Measurements from ENCODE around the gene NR1D1. TPM values are rescaled to one million over a fixed set of nuclear protein-coding genes. Genes with fewer than 3 reads are reported as not detected.

Gene NR1D1
- total RNA-seq, 1 donor from 2014 or later: under 0.01 TPM

DNA sequence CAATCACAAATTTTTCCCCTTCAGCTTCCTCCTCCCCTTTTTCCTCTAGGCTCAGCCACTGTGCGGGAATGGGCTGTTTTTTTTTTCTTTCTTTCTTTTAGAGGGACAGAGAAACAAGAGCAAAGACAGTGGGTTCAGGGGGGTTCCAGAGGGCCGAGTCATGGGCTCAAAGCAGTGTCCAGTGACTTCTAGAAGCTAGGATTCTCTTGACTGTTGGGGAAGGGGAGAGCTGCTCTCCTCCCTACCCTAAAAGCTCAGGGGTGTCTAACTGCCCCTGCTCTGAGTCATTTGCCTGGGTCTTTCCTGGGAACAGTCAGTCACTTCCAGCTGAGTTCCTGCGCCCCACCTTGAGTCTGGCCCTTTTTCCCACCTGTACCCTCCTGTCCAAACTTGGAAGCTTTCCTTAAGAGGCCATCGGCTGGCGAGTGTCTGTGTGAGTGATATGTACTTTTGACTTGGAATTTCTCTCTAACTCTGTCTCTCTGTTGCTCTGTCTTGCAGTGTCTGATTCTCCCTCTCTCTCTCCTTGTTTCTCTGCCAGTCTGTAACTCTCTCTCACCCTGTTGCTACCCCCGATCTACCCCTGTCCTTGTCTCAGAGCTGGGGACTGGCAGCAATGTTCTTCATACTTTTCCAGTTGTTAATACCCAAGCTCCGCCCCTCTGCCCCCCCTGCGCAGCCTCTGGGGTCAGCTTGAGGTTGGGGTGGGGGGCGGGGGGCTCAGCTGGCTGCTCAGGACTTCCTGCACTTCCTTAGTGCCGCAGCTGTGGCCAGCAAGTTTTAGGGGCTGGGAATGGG lies 35.2 kb downstream of the NR1D1 start:
- FAIRE-seq: no peak

DNA sequence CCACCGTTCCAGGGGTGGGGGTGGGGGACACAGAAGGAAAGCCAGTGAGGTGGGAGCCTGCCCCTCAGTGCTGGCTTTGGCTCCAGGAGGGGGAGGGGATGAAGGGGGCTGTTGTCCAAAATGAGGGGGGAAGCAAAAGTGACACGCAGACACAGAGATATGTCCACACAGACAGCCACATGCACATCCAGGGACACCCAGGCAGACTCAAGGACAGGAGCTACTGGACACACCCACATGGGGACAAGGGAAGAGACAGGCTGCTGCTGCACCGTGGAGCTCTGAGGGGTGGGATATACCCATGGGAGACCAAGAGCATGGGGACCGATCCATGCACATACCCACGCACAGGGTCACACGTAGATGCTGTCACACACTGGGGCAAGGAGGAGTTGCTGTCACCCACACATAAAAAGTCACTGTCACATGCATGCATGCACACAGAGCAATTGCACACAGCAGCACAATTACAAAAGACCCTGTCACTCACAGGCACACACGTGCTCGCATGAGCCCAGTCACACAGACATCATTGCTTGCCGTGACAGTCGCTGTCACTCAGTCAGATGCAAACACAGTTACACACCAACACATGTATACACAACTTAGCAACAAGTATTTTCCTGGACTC lies 36.4 kb downstream of the NR1D1 start:
- FAIRE-seq: no peak
- no peak for DNase-seq (ENCODE audit: low spot score in 2 of 2)

More for the DNA sequence above, 35.2 kb downstream of the NR1D1 start:
- no peak for DNase-seq (ENCODE audit: low spot score in 2 of 2)

DNA sequence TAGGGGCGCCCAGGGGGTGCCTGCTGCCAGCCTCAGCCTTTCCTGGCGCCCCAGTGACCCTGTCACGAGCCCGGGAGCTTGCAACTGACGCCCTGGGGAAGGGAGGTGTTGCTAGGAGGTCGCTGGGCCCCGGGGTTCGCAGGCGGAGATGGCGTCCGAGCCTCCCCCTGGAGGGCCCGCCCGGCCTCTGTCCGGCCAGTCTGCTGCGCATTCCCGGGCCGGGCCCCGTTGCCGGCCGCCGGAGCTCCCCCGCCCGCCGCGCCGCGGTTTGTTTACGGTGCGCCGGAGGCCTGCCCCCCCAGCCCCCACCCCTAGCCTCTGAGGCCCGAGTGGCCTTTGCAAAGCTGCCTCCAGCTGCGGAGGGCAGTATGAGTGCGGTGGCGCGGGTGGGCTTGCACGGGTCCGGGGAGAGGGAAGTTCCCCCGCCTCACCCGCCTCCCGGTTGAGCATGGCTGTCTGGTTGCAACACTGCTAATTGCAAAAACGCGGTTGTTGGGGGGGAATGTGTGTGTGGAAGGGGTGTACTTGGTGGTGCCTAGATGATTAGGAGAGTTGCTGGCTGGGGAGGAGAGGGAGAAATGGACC lies 37.1 kb downstream of the NR1D1 start:
- FAIRE-seq (no peak), DNase-seq (ENCODE audit: low spot score in 2 of 2) (peak in 1 of 2 donors; percentile 61)

DNA sequence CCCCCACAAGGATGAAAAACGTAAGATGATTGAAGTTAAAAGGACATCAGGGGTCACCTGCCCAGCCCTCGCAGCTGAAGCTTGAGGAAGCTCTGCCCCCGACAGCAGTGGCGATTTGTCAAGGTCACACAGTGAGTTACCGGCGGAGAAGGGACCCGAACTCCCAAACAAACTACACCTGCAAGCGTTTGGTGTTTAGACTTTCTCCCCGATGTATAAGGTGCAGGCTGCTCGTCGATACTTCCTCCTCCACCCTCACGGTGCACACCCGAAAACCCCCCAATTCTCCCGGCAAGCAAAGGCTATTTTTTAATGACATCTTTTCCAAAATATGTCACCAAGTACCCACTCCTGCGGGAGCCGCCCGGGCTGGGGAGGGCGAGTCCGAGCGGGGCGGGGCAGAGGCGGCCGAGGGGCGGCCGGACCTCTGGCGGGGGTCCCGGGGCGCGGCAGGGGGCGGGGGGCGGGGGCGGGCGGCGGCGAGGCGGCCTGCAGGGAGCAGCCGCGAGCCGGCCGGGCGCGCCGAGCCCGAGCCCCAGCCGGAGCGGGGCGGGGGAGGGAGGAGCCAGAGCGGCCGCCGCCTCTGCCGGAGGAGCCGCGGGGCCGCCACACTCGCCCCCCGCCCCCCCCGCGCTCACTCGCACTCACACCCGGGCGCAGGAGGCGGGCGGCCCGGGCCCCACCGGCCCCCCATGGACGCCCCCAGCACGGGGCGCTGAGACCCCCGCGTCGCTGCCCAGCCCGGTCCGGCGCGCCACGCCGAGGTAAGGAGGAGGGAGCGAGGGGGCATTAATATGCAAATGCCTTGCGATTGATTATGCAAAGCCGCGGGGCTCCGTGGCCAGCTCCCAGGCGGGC lies 37.8 kb downstream of the NR1D1 start, which contains the start of gene THRA:
THRA (plus strand) TSS at position 637 of the 858 bp plus-strand sequence. CDS start 11,524 bp downstream, outside the sequence.
- FAIRE-seq: no peak
- peak; percentile 93 to 96 for DNase-seq (ENCODE audit: low spot score in 2 of 2)

DNA sequence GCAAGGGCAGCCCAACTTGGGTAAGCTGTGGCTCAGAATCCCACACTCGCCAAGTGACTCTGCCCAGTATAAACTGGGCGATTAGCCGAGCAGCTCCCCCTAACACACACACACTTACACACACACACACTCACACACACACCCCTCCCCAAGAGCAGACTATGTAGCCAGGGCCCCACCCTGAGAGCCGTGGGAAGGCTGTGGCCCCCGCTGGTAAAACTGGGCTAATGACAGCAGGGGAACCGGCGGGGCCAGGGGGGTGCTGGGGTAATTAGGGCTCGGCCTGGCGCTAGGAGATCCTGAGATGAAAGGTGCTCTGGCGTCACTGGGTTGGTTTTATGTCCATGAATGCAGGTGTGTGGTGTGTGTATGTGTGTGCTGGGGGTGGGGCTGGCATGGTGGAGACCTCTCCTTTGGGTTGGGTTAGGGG lies 38.8 kb downstream of the NR1D1 start:
- DNase-seq (ENCODE audit: low spot score in 2 of 2) (no peak), FAIRE-seq (no peak)

DNA sequence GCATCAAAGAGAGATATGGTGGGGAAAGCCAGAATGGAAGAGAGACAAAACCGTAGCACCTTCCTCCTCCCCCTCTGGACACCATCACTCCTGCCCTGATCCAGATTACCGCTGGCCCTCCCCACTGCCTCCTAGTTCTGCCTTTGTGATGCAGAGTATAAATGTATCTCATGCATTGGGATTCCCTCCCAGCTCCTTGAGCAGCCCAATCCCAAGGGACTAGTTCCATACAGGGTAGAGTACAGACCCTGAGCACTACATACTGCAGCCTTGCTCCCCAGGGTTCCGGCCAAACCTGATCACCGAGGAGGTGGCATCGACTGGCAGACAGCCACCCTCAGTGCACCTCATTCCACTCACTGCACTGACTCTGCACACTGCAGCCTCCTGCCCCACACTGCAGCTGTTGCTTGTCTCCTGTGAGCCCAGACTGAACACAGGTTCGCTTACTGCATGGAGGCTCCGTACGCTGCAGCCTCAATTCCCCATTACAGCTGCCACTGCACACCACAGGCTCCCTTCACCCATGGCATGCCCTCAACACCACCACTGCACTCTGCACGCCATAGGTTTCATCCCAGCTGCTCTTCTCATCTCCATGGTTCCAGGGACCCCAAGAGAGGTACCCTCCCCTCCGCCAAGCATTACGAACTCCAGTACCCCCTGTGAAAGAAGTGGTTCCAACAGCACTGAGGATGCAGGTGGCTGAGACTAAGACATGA lies 39.3 kb downstream of the NR1D1 start:
- no peak for DNase-seq (ENCODE audit: low spot score in 2 of 2)
- FAIRE-seq: no peak

DNA sequence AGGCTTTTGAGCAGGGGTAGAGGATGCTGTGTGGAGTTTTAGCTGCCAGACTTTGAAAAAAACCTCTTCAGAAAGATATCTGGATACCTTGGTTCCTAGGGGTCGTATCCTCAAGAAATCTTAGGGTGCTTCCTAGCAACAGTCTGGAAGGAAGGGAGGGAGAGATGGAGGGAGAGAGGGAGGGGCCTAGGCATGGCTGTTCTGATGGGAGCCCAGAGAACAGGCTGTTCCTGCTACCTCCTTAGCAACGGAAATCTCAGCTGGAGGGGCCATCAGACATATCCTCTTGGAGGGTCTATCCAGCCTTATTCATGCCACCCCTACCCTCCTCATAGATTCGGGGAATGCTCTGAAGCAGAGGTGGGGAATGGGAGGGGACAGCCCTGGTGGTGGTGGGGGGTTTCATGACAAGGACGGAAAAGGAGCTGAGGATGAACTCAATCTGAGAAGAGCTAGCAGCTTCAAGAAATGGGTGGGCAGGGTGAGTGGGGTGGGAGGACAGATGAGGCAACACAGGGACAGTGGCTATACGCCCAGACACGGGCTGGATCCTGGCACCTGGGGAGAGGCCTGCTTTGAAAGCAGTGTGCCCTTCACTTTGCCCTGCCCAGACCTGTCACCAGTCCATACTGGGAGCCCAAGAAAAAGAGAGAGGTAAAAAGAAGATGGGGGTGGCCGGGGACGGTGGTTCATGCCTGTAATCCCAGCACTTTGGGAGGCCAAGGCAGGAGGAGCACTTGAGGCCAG lies 40.5 kb downstream of the NR1D1 start:
- FAIRE-seq (no peak), DNase-seq (ENCODE audit: low spot score in 2 of 2) (no peak)

DNA sequence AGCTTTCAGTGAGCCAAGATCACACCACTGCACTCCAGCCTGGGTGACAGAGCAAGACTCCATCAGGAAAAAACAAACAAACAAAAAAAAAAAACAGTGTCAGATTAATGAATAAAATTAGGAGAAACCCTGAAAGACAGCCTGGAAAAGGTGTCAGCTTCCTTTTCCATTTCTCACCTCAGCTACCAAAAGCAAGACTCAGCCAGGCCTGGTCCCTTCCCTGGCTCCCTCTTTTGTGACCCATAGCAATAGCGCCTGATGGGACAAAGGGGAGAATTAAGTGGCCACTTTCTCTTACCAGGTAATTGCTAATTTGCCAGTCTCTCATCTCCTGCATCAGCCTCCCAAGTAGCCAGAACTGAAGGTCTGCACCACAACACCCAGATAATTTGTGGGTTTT lies 41.5 kb downstream of the NR1D1 start:
- DNase-seq (ENCODE audit: low spot score in 2 of 2): no peak
- FAIRE-seq: no peak

DNA sequence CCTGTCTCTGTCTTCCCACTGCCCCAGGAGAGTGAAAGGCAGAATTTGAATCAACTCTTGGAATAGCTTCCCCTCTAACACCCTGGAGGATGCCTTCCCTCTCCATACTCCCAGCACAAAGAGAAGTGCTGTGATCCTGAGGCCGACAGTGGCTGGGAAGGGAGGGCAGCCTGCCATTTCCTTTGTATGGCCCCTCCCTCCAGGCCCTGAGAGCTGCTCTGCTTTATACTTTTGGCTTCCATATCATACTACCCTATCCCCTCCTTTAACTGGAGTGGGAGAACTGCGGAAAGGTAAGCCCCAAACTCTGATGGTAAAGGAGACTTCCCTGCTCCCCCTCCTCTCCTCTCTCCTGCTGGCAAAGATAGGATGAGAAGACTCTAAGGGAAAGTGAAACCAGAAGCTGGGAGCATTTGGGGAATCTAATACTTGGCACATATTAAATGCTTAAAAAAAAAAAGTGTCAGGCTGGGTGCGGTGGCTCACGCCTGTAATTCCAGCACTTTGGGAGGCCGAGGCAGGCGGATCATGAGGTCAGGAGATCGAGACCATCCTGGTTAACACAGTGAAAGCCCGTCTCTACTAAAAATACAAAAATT lies 42.1 kb downstream of the NR1D1 start:
- no peak for FAIRE-seq

DNA sequence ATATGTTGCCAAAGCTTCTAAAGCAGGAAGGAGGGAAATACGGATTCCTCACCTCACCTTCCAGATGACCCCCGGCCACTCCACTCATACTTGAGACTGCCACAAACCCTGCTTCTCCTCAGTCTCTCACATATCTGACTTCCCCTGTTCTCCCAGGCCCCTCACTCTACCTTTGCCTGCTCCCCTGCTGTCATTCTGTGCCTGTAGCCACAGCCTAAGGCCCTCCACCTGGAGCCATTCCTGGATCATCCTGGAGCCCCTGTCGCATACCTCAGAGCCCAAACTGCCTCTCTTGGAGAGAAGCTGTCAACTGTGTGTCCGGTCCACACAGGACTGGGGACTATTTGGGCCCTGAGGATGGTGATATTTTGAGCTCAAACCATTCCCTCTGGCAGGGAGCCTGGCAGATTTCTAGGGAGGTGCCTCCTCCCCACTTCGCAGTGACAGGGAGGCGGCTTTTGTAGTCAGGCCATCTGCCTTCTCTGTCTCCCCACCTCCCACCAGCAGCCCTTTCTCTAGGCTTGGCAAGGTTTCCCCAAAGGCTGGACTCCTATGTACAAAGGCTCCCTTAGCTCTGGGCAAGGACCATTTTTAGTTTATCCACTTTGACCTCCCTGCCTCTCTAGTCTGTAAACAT lies 43.9 kb downstream of the NR1D1 start:
- FAIRE-seq: no peak
- no peak for DNase-seq (ENCODE audit: low spot score in 2 of 2)

More for the DNA sequence above, 42.1 kb downstream of the NR1D1 start:
- no peak for DNase-seq (ENCODE audit: low spot score in 2 of 2)

Other genes starting within 250 kb of the NR1D1 start
- gene IKZF3, start 236.3 kb downstream of the NR1D1 start, total RNA-seq: 0.41 TPM
- gene ZPBP2, start 232.4 kb downstream of the NR1D1 start, total RNA-seq: not detected
- gene GSDMB, start 182.0 kb downstream of the NR1D1 start, total RNA-seq: 6.5 TPM
- 38.3 TPM for gene ORMDL3, start 173.0 kb downstream of the NR1D1 start, total RNA-seq
- gene LRRC3C, start 172.9 kb downstream of the NR1D1 start, total RNA-seq: not detected
- under 0.01 TPM for gene GSDMA, start 137.6 kb downstream of the NR1D1 start, total RNA-seq
- gene PSMD3, start 119.8 kb downstream of the NR1D1 start, total RNA-seq: 77.0 TPM
- not detected for gene CSF3, start 85.1 kb downstream of the NR1D1 start, total RNA-seq
- 42.8 TPM for gene MED24, start 46.2 kb downstream of the NR1D1 start, total RNA-seq
- 90.5 TPM for gene THRA, start 37.6 kb downstream of the NR1D1 start, total RNA-seq
- gene MSL1, start 21.4 kb upstream of the NR1D1 start, total RNA-seq: 81.5 TPM
- gene CASC3, start 39.9 kb upstream of the NR1D1 start, total RNA-seq: 38.3 TPM
- 12.6 TPM for gene RAPGEFL1, start 76.9 kb upstream of the NR1D1 start, total RNA-seq
- gene WIPF2, start 118.7 kb upstream of the NR1D1 start, total RNA-seq: 5.3 TPM
- 2.4 TPM for gene CDC6, start 187.3 kb upstream of the NR1D1 start, total RNA-seq
- gene RARA, start 208.6 kb upstream of the NR1D1 start, total RNA-seq: 4.9 TPM